ENCODE measurements around the gene WWOX. TPM values are rescaled to one million over a fixed set of nuclear protein-coding genes. Genes with fewer than 3 reads are reported as not detected.

WWOX gene
- total RNA-seq, 2 experiments from 2014 or later, result 19.1 to 23.7 TPM

- no peaks in the 10 kb centered on the region for H3K27me3 Mint-ChIP-seq
- H3K36me3 Mint-ChIP-seq (ENCODE audit: low read depth), result peaks cover 20% of the 10 kb centered on the region
- intact Hi-C loops (cut with micrococcal nuclease), result no loop called here
- ChIA-PET POLR2A (no interaction called here), CTCF (no interaction called here)
- no peak overlapping the region for H3K27ac Mint-ChIP-seq
- DNase-seq (no peak), ATAC-seq (no peak)
- TF ChIP-seq CTCF (IDR thresholded peaks at IDR 0.05), result no peak
- no peak overlapping the region for H3K4me3 Mint-ChIP-seq
- H3K4me1 Mint-ChIP-seq (ENCODE audit: low read depth), result no peaks in the 10 kb centered on the region
- H3K9me3 Mint-ChIP-seq, result peaks cover 5% of the 10 kb centered on the region
Measured at GRCh38 chr16:78390508-78391324, 291.3 kb downstream of the WWOX start.

- no peaks in the 10 kb centered on the region for H3K27me3 Mint-ChIP-seq
- H3K4me3 Mint-ChIP-seq, result no peak overlapping the region
- H3K9me3 Mint-ChIP-seq, result peaks cover 5% of the 10 kb centered on the region
- intact Hi-C loops (cut with micrococcal nuclease), result no loop called here
- ChIA-PET POLR2A (no interaction called here), CTCF (no interaction called here)
- TF ChIP-seq CTCF (IDR thresholded peaks at IDR 0.05), result no peak
- peaks cover 15% of the 10 kb centered on the region for H3K36me3 Mint-ChIP-seq (ENCODE audit: low read depth)
- ATAC-seq (no peak), DNase-seq (no peak)
- no peak overlapping the region for H3K27ac Mint-ChIP-seq
- no peaks in the 10 kb centered on the region for H3K4me1 Mint-ChIP-seq (ENCODE audit: low read depth)
Measured at GRCh38 chr16:78392585-78393195, 293.2 kb downstream of the WWOX start.

GRCh38 chr16:78395035-78395434, 295.6 kb downstream of the WWOX start:
- no peaks in the 10 kb centered on the region for H3K27me3 Mint-ChIP-seq
- H3K4me3 Mint-ChIP-seq, result no peak overlapping the region
- ChIA-PET POLR2A (no interaction called here), CTCF (no interaction called here)
- H3K9me3 Mint-ChIP-seq, result peaks cover 5% of the 10 kb centered on the region
- no peak for TF ChIP-seq CTCF (IDR thresholded peaks at IDR 0.05)
- no peak overlapping the region for H3K27ac Mint-ChIP-seq
- ATAC-seq (no peak), DNase-seq (no peak)
- no peaks in the 10 kb centered on the region for H3K4me1 Mint-ChIP-seq (ENCODE audit: low read depth)
- intact Hi-C loops (cut with micrococcal nuclease), result no loop called here
- peaks cover 9% of the 10 kb centered on the region for H3K36me3 Mint-ChIP-seq (ENCODE audit: low read depth)

- ChIA-PET POLR2A (no interaction called here), CTCF (interaction anchor here (1.4 kb wide), 1 partner anchor 33 kb away, joined by 3 read pairs; no protein-coding TSS in a partner anchor)
- no peak for DNase-seq
- H3K4me1 Mint-ChIP-seq (ENCODE audit: low read depth), result no peaks in the 10 kb centered on the region
- no peaks in the 10 kb centered on the region for H3K27me3 Mint-ChIP-seq
- peaks cover 5% of the 10 kb centered on the region for H3K9me3 Mint-ChIP-seq
- H3K4me3 Mint-ChIP-seq, result no peak overlapping the region
- peak; percentile 31 for TF ChIP-seq CTCF (IDR thresholded peaks at IDR 0.05)
- H3K36me3 Mint-ChIP-seq (ENCODE audit: low read depth), result peaks cover 7% of the 10 kb centered on the region
- H3K27ac Mint-ChIP-seq, result no peak overlapping the region
- ATAC-seq, result no peak
- intact Hi-C loops (cut with micrococcal nuclease), result no loop called here
Measured at GRCh38 chr16:78396046-78396445, 296.6 kb downstream of the WWOX start.

- POLR2A ChIA-PET, result no interaction called here
- CTCF ChIA-PET, result interaction anchor here (1.4 kb wide), 1 partner anchor 32 kb away, joined by 3 read pairs; no protein-coding TSS in a partner anchor
- no peaks in the 10 kb centered on the region for H3K4me1 Mint-ChIP-seq (ENCODE audit: low read depth)
- intact Hi-C loops (cut with micrococcal nuclease), result no loop called here
- H3K36me3 Mint-ChIP-seq (ENCODE audit: low read depth), result peaks cover 5% of the 10 kb centered on the region
- DNase-seq (no peak), ATAC-seq (no peak)
- H3K27ac Mint-ChIP-seq, result no peak overlapping the region
- peaks cover 5% of the 10 kb centered on the region for H3K9me3 Mint-ChIP-seq
- no peak overlapping the region for H3K4me3 Mint-ChIP-seq
- no peaks in the 10 kb centered on the region for H3K27me3 Mint-ChIP-seq
- TF ChIP-seq CTCF (IDR thresholded peaks at IDR 0.05), result no peak
Measured at GRCh38 chr16:78396673-78397072, 297.2 kb downstream of the WWOX start.

All from activated CD8-positive, alpha-beta T cell treated with anti-CD3 and anti-CD28 coated beads for 36 hours (primary cell).